ENCODE results near the gene SHROOM3.
"Not testable (repeated sequence)": the region's sequence is repeated elsewhere in the genome, so short reads cannot be mapped to it uniquely, and the experiment has no call there.

SHROOM3 gene

GRCh38 chr4:76718021-76718420, 283.0 kb downstream of the SHROOM3 start:
- DNase-seq (ENCODE audit: low read depth), result no peak
- no peak overlapping the region for H3K4me3 ChIP-seq (ENCODE audit: low read depth, low read length)
- TF ChIP-seq MYC (IDR thresholded peaks at IDR 0.05; ENCODE audit: low read depth, low read length) (no peak), CTCF (IDR thresholded peaks at IDR 0.05; ENCODE audit: low read depth, low read length) (no peak), POLR2A (IDR thresholded peaks at IDR 0.05; ENCODE audit: extremely low read depth, insufficient read length) (no peak)
- TF ChIP-seq, protein P1, sequence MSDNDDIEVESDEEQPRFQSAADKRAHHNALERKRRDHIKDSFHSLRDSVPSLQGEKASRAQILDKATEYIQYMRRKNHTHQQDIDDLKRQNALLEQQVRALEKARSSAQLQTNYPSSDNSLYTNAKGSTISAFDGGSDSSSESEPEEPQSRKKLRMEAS (IDR thresholded peaks at IDR 0.05; ENCODE audit: low read depth, low read length), result no peak

DNA sequence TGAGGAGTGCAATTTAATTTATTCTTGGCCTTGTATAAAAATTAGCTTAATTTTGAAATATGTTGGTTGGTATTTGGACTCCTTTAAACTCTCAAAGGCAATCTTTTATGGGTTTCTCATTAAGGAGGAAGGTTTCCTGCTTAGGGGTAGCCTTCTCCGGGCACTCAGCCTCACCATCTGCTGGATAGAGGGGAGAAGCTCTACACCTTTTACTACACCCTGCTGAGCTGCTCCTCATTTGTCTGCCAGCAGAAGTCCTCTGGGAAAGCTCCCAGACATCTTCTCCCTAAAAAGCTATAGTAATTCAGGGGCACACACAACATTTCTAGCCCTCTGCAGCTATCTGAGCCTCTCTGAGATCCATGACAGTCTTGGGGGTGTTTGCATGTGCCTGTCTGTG, 283.8 kb downstream of the SHROOM3 start:
- H3K4me3 ChIP-seq (ENCODE audit: low read depth, low read length), result no peak overlapping the region

DNA sequence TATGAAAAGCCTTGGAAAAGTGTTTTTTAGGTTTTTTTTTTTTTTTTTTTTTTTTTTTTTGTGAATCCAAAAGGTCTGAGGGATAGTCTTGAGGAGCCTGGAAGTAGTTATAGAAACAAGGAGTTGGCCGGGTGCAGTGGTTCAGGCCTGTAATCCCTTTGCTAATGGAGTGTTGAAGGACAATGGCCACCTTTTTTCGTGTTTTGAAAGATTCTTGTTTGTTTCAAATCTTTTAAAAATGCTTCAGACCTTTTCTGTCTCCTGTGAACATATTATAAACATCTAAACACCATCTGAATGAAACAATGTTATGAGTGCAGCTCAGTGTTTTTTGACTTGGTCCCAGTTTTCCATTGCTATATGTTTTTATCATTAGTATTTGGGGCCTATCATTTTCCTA, 285.1 kb downstream of the SHROOM3 start:
- no peak overlapping the region for H3K4me3 ChIP-seq (ENCODE audit: low read depth, low read length)
- no peak for DNase-seq (ENCODE audit: low read depth)
- TF ChIP-seq POLR2A (IDR thresholded peaks at IDR 0.05; ENCODE audit: extremely low read depth, insufficient read length), result no peak
- TF ChIP-seq MYC (IDR thresholded peaks at IDR 0.05; ENCODE audit: low read depth, low read length), result no peak
- no peak for TF ChIP-seq CTCF (IDR thresholded peaks at IDR 0.05; ENCODE audit: low read depth, low read length)
- TF ChIP-seq, protein P1 (IDR thresholded peaks at IDR 0.05; ENCODE audit: low read depth, low read length), result no peak

More for the DNA sequence above, 283.8 kb downstream of the SHROOM3 start:
- DNase-seq (ENCODE audit: low read depth), result no peak
- TF ChIP-seq MYC (IDR thresholded peaks at IDR 0.05; ENCODE audit: low read depth, low read length) (no peak), POLR2A (IDR thresholded peaks at IDR 0.05; ENCODE audit: extremely low read depth, insufficient read length) (no peak), CTCF (IDR thresholded peaks at IDR 0.05; ENCODE audit: low read depth, low read length) (no peak)
- TF ChIP-seq, protein P1 (IDR thresholded peaks at IDR 0.05; ENCODE audit: low read depth, low read length), result no peak

GRCh38 chr4:76722146-76722545, 287.1 kb downstream of the SHROOM3 start:
- not testable (repeated sequence) for H3K4me3 ChIP-seq (ENCODE audit: low read depth, low read length); DNase-seq (ENCODE audit: low read depth)

DNA sequence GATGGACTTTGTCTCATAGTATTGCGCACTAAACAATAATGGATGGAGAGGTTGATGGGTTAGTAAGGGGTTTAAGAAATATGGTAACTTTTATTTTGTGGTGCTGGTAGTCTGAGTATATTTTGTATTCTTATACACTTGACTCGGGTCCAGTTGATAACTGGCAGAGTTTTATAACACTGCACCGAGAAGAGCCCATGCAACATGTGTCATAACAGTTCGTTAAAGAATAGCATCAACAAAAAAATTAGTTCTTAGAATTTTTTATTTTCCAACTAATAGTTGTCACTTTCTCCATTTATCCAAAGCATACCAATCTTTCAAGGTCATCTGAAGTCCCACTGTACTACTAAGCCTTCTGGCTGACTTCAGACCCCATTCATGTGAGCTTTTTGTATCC, 287.8 kb downstream of the SHROOM3 start:
- no peak overlapping the region for H3K4me3 ChIP-seq (ENCODE audit: low read depth, low read length)
- TF ChIP-seq, protein P1 (IDR thresholded peaks at IDR 0.05; ENCODE audit: low read depth, low read length), result no peak
- TF ChIP-seq CTCF (IDR thresholded peaks at IDR 0.05; ENCODE audit: low read depth, low read length) (no peak), MYC (IDR thresholded peaks at IDR 0.05; ENCODE audit: low read depth, low read length) (no peak), POLR2A (IDR thresholded peaks at IDR 0.05; ENCODE audit: extremely low read depth, insufficient read length) (no peak)
- DNase-seq (ENCODE audit: low read depth), result no peak

DNA sequence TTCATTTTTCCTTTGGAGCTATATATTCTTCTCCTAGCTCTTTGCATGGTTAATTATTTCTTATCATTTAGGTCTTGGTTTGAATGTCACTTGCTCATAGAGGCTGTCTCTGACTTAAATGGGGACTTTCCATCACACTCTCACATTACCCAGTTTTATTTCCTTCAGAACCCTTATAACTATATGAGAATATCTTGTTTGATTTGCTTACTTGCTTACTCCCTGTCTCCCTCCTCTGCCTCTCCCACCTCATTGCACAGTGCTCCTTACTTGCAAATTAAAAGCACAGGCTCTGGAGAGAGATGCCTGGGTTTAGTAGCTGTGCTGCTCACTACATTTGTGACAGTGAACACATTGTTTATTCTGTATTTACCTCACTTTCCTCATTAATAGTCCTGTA, 288.3 kb downstream of the SHROOM3 start:
- no peak for DNase-seq (ENCODE audit: low read depth)
- no peak overlapping the region for H3K4me3 ChIP-seq (ENCODE audit: low read depth, low read length)
- TF ChIP-seq POLR2A (IDR thresholded peaks at IDR 0.05; ENCODE audit: extremely low read depth, insufficient read length), result no peak
- TF ChIP-seq CTCF (IDR thresholded peaks at IDR 0.05; ENCODE audit: low read depth, low read length), result no peak
- TF ChIP-seq MYC (IDR thresholded peaks at IDR 0.05; ENCODE audit: low read depth, low read length), result no peak
- TF ChIP-seq, protein P1 (IDR thresholded peaks at IDR 0.05; ENCODE audit: low read depth, low read length), result no peak

All from NB4 (cell line).